ENCODE measurements around the gene TMEM39B.
"Not testable (repeated sequence)": the region's sequence is repeated elsewhere in the genome, so short reads cannot be mapped to it uniquely, and the experiment has no call there.

TMEM39B gene

DNA sequence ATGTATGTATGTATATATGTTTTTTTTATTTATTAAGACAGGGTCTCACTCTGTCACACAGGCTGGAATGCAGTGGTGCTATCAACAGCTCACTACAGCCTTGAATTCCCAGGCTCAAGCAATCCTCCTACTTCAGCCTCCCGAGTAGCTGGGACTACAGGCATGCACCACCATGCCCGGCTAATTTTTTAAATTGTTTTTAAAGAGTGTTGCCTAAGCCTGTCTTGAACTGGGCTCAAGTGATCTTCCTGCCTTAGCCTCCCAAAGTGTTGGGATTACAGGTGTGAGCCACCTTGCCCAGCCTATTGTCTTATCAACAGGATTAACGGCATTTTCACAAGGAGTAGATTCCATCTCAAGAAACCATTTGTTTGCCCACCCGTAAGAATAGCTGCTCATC, 40.7 kb downstream of the TMEM39B start:
- not testable (repeated sequence) for DNase-seq

DNA sequence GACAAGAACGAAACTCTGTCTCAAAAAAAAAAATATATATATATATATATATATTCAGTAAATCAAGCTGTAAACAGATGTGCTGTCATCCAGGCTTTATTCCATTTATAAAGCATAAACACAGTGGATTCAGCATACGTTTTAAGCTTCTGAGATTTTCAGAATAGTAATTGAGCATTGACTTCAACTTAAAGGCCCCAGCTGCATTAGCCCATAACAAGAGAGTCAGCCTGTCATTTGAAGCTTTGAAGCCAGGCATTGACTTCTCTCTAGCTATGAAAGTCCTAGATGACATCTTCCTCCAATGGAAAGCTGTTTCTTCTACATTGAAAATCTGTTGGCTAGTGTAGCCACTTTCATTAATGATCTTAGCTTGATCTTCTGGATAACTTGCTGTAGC, 41.7 kb downstream of the TMEM39B start:
- DNase-seq, result no peak

DNA sequence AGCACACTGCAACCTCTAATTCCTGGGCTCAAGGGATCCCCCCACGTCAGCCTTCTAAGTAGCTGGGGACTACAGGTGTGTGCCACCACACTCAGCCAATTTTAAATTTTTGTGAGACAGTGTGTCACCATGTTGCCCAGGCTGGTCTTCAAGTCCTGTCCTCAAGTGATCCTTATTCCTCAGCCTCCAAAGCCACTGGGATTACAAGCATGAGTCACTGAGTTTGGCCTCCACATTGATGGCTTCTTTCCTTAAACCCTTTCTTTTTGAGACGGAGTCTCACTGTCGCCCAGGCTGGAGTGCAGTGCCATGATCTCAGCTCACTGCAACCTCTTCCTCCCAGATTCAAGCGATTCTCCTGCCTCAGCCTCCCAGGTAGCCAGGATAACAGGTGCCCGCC, 42.8 kb downstream of the TMEM39B start:
- no peak for DNase-seq

DNA sequence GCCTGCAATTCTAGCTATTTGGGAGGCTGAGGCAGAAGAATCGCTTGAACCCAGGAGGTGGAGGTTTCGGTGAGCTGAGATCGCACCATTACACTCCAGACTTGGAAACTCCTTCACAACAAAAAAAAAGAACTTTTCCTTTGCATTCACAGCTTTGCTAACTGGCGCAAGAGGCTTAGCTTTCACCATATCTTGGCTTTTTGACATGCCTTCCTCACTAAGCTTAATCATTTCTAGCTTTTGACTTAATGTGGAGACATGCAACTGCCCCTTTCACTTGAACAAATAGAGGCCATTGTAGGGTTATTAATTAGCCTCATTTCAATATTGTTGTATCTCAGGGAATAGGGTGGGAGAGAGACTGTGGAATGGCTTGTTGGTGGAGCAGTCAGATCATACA, 43.8 kb downstream of the TMEM39B start:
- DNase-seq, result no peak

DNA sequence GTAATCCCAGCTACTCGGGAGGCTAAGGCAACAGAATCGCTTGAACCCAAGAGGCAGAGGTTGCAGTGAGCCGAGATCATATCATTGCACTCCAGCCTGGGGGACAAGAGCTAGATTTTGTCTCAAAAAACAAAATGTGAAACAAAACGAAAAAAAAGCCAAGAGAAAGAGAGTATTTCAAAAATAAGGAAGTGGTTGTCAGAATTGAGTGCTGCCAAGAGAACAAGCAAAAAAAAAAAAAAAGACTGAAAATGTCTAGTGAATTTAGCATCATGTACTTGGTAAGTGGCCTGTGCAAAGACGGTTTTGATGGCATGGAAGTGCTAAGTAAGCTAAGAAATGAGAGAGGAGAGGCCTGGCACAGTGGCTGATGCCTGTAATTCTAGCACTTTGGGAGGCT, 49.4 kb downstream of the TMEM39B start:
- DNase-seq, result no peak

DNA sequence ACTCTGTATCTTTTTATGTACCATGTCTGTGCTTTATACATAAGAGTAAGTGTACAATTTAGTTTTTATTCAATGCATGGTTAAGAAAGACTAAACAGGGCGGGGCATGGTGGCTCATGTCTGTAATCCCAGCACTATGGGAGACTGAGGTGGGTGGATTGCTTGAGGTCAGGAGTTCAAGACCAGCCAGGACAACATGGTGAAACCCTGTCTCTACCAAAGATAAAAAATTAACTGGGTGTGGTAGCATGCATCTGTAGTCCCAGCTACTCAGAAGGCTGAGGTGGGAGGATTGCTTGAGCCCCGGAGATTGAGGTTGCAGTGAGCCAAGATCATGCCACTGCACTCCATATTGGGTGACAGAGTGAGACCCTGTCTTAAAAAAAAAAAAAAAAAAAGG, 50.6 kb downstream of the TMEM39B start:
- DNase-seq, result not testable (repeated sequence)

DNA sequence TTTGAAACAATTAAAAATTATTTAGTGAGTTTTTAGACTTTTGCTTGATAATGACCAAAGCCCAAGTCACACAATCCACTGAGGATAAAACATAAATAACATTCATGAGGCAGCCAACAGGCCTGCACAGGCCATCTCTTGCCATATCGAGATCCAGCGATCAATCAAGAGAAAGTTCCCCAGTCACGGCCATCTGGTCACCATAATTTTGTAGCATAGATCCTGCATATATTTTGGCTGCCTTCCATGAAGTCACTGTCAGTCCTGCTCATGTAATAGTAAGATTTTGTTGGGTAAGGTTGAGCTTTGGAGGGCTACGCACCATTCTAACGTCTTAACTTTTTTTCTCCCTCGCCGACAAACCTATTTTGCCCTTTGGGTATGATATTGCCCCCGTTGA, 52.6 kb downstream of the TMEM39B start:
- DNase-seq, result no peak

DNA sequence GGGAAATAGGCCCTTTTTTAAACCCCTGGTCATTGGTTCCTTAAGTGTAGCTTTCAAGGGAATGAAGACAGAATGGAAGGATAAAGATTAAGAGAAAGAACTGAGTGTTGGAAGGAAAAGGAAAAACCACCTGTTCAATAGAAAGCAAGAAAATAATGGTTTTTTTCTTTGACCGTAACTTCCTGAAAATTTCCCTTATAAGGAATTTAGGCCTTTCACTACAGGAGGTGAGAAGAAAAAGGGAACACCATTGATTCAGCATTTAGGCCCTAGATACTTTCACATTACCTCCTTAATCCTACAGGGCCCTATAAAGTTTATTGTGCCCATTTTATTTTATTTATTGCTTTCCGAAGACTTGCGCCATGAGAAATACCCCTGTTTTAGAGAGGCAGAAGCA, 54.0 kb downstream of the TMEM39B start:
- DNase-seq, result no peak

DNA sequence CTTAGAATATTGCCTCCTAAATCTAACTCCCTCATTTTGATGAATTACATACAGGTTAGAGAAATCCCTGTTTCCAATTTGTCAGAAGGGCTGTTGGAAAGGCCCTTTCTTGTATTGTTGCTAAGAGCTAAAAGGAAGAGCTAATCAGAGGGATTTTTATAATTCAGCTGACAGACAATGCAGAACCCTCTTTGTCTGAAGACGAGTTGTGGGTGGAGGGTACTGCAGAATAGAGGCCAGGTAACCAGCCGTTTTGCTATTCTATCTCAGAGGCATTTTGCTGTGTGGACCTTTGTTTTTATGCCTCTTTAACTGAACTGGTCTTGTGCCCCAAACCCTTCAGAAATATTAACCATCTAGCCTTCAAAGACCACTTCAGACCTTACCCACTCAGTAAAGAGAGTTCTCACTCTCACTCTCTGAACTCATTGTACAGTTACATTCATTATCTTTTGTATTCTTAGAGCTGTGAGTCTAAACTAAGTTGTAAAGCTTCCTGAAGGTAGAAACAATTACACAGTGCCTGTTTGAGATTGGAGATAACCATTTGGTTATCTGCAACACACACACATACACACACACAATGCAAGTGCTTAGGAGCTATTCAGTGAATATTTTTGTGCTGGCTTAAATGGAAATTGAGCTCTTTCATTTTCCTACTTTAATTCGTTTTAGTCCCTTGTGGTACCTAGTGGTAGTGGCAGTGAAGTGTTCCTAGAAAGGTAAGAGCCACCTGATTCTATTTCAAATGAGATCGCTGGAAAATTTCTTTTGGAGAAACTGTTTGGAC, 54.9 kb downstream of the TMEM39B start:
- no peak for DNase-seq

DNA sequence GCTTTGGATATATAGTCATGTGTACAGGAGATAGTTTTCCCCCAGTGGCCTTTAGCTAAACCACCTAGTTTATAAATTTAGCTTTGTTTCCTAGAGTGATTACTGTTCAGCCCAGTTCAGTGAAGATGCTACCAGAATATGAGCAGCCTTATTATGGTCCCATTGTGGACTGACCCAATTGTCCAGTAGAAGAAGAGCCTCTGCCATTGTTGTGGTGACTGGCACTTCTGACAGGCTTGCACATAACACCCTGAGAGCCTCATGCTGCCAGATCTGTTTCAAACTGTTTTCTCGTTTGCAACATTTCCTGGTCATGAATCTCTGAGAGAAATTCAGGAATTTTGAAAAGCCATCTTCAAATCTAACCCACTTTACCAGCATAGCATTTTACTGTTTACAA, 55.7 kb downstream of the TMEM39B start:
- DNase-seq, result no peak

DNA sequence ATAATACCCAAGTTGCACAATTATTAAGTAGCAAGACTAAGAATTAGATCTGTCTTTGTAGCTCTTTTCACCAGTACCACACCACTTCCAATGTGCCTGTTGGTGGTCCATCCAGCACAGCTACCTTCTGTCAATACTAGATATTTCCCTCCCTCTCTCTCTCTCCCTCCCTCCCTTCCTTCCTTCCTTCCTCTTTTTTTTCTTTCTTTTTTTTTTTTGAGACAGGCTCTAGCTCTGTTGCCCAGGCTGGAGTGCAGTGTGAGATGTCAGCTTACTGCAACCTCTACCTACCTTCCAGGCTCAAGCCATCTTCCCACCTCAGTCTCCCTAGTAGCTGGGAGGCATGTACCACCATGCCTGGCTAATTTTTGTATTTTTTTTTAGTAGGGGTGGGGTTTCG, 56.2 kb downstream of the TMEM39B start:
- no peak for DNase-seq

DNA sequence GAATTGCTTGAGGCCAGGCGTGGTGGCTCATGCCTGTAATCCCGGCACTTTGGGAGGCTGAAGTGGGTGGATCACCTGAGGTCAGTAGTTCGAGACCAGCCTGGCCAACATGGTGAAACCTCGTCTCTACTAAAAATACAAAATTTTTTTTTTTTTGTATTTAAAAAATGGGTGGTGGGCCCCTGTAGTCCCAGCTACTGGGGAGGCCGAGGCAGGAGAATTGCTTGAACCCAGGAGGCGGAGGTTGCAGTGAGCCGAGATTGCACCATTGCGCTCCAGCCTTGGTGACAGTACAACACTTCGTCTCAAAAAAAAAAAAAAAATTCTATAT, 61.2 kb downstream of the TMEM39B start:
- DNase-seq, result not testable (repeated sequence)

DNA sequence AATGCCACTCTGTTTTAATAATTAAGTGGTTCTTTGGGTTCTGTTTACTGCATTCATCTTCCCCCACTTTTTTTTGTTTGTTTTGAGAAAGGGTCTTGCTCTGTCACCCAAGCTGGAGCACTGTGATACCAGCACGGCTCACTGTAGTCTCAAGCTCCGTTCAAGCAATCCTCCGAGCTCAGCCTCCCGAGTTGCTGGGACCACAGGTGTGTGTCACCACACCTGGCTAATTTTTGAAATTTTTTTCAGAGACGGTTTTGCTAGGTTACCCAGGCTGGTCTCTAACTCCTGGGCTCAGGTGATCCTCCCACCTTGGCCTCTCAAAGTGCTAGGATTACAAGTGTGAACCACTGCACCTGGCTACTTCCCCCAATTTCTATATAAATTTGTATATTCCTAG, 64.4 kb downstream of the TMEM39B start:
- DNase-seq, result no peak

DNA sequence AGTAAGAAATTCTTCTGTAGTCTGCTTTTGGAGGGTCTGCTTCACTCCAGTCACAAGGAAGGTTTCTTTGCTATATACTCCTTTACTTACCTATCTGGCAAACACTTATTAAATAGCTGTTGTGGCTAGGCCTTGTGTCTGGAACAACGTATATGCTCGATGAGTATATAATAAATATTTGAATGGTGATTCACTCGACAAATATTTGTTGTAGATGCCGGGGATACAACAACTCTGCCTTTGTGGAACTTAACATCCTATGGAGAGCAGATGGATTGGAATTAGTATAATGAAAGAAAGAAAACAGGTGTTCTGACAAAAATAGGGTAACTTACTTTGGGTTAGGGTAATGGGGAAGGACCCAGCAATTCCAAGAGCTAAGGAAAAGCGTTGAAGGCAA, 66.2 kb downstream of the TMEM39B start:
- peak; percentile 60 for DNase-seq

DNA sequence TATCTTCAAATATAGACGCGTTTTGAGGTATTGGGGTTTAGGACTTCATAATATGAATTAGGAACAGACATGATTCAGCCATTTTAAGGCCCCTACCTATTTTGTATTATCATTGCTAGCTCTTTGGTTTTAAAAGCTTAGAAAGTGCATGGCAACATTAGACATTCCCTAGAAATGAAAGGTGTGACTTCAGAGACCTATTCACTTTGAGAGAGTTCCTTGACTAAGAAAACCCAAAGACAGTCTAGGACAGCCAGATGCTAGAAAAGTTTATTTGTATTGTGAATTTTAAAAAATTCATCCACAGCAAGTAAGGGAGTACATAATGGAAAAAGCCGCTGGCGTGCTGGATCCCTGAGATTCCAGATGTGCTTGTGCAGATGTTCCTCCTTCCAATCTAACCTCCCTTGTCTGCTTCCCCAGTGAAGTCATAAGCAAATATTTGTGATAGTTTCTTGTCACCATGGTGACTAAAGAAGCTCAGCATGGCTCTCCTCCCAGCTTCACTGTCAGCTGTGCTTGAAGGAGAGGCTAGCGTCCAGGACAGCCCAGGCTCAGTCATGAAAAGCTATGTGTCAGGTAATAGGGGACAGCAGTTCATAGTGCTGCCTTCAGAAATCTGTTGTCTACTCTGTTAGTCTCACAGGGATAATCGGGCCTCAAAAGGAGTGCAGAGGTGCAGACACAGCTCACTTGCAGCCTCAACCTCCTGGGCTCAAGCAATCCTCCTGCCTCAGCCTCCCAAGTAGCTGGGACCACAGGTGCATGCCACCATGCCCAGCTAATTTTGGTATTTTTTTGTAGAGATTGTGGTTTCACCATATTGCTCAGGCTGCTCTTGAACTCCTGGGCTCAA, 69.9 kb downstream of the TMEM39B start:
- DNase-seq, result peak; percentile 76

DNA sequence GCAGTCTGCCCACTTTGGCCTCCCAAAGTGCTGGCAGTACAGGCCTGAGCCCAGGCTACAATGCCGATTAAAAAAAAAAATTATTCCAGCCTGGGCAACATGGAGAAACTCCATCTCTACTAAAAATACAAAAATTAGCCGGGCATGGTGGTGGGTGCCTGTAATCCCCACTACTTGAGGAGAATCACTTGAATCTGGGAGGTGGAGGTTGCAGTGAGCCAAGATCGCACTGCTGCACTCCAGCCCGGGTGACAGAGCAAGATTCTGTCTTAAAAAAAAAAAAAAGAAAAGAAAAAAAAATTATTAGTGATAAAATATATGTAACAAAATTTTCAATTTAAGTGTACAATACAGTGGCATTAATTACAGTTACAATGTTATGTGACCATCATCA, 70.6 kb downstream of the TMEM39B start:
- DNase-seq, result not testable (repeated sequence)

DNA sequence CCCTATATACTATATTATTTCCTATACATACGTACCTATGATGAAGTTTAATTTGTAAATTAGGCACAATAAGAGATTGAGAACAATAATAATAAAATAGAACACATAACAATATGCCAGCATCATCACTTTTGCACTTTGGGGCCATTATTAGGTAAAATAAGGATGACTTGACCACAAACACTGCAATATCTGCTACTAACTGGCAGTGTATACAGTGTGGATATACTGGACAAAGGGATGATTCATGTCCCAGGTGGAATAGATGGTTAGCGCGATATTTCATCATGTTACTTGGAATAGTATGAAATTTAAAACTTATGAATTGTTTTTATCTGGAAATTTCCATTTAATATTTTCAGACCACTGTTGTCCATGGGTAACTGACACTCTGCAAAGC, 71.3 kb downstream of the TMEM39B start:
- peak; percentile 18 for DNase-seq

DNA sequence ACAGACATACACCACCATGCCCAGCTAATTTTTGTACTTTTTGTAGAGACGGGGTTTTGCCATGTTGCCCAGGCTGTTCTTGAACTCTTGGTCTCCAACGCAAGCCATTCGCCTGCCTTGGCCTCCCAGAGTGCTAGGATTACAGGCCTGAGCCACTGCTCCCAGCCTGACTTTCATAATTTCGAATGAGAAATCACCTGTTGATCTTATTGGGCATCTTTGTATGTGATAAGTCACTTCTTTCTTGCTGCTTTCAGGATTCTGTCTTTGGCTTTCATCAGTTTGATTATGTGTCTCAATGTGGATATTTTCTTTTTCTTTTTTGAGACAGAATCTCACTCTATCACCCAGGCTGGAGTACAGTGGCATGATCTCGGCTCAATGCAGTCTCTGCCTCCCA, 75.1 kb downstream of the TMEM39B start:
- DNase-seq, result not testable (repeated sequence)

DNA sequence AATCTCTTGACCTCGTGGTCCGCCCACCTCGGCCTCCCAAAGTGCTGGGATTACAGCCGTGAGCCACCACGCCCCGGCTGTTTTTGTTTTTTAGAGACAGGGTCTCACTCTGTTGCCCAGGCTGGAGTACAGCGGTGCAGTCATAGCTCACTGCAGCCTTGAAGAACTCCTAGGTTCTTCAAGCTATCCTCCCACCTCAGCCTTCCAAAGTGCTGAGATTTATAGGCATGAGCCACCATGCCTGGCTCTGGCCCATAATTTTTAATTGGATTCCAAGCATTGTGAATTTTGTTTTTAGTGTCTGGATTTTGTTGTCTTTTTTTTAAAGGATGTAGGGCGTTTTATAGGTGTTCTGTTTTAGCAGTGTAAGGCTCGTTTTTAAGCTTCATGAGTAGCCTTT, 78.1 kb downstream of the TMEM39B start:
- DNase-seq, result peak; percentile 52

DNA sequence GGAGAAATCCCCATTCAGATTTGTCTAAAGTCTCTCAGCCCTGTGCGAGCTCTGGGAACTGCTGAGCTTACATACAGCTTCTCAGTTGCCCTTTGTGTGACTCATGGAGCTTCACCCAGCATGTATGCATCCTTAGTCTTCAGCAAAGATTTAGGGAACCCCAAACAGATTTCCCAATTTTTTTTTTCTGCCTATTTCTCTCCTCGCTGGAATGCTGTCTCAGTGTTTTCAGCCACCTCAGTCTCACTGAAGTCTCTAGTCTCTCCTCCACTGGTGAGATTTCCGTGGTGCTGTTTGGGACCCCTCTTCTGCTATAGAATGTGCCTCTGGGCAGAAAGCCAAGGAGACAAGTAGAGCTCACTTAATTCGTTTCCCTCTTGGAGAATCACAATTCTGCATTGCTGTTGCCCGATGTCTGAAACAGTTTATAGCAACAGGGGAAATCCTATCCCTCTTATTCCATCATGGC, 78.6 kb downstream of the TMEM39B start:
- DNase-seq, result peak; percentile 79

Measured in fibroblast of skin of right quadriceps (primary cell).